Nephron progenitor cell (in vitro differentiated cells): ENCODE data around the gene GRIK4.

Experiments
- DNase-seq: peaks from one replicate; pipeline ENCODE4 v3.0.0; 2021
- H3K27ac Mint-ChIP-seq: 2 replicates; pipeline ENCODE4 v1.8.0; 2021; ENCODE audit warnings: mild to moderate bottlenecking, moderate library complexity, mixed read lengths
- H3K27me3 Mint-ChIP-seq: 2 replicates; pipeline ENCODE4 v1.8.0; 2021; ENCODE audit warnings: mild to moderate bottlenecking, low read depth, mixed read lengths; ENCODE audit not compliant: poor library complexity
- H3K36me3 Mint-ChIP-seq: 2 replicates; pipeline ENCODE4 v1.8.0; 2021; ENCODE audit warnings: low read depth, mixed read lengths
- H3K4me1 Mint-ChIP-seq: 2 replicates; pipeline ENCODE4 v1.8.0; 2021; ENCODE audit warnings: mixed read lengths
- H3K4me3 Mint-ChIP-seq: 2 replicates; pipeline ENCODE4 v1.8.0; 2021; ENCODE audit warnings: mild to moderate bottlenecking, moderate library complexity, mixed read lengths
- H3K9me3 Mint-ChIP-seq: 2 replicates; pipeline ENCODE4 v1.8.0; 2021; ENCODE audit warnings: mild to moderate bottlenecking, moderate library complexity, mixed read lengths
- CTCF ChIP-seq: fragments of 200-600 bp; sonication (generic); IDR thresholded peaks from 2 replicates; pipeline ENCODE4 v1.5.0; 2021; ENCODE audit warnings: antibody characterized with exemption

GRIK4 gene

DNA sequence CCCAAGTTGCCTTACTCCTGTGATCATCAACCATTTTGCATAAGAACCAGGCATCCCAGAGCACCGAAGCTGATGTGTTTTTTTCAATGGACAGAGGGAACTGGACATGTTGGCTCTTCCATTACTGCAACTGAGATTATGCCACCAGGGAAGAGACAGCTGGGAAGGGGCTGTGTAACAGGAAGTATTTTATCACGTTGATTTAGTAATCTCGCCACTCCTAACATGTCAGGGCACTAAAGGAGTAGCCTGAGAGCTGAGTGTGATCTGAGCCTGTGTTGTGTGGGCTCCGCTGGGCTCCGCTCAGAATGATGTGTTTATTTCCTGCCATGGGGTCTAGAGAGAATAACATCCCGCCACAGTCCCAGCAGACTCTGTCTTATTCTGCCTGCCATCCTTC is 165.4 kb downstream of the GRIK4 start:
- H3K27me3 Mint-ChIP-seq: peaks cover 12% of the 10 kb centered on the region
- no peak for DNase-seq
- no peaks in the 10 kb centered on the region for H3K36me3 Mint-ChIP-seq
- no peak overlapping the region for H3K4me3 Mint-ChIP-seq
- H3K9me3 Mint-ChIP-seq: peaks cover 5% of the 10 kb centered on the region
- H3K4me1 Mint-ChIP-seq: peaks cover 40% of the 10 kb centered on the region
- no peak for TF ChIP-seq CTCF
- H3K27ac Mint-ChIP-seq: peak overlapping the region; percentile 93

DNA sequence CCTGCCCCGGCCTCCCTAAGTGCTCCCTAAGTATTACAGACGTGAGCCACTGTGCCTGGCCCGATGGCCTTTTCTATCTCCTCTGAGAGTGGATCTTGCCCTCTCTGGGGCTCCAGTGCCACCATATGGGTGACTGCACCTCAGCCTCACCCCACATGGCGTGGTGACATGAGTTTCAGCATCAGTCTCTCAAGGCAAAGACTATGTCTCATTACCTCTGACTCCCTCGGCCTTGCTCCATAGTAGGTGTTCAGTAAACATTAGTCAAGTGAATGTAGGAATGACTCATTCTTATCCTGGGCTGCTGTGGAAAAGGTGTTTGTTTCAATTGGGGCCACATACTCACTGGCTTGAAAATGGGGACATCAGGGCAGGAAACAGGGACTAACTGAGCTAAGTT is 168.8 kb downstream of the GRIK4 start:
- Mint-ChIP-seq H3K9me3 (no peaks in the 10 kb centered on the region), H3K4me3 (no peak overlapping the region), H3K4me1 (peaks cover 24% of the 10 kb centered on the region), H3K36me3 (no peaks in the 10 kb centered on the region), H3K27me3 (peaks cover 23% of the 10 kb centered on the region), H3K27ac (no peak overlapping the region)
- TF ChIP-seq CTCF: no peak
- no peak for DNase-seq

DNA sequence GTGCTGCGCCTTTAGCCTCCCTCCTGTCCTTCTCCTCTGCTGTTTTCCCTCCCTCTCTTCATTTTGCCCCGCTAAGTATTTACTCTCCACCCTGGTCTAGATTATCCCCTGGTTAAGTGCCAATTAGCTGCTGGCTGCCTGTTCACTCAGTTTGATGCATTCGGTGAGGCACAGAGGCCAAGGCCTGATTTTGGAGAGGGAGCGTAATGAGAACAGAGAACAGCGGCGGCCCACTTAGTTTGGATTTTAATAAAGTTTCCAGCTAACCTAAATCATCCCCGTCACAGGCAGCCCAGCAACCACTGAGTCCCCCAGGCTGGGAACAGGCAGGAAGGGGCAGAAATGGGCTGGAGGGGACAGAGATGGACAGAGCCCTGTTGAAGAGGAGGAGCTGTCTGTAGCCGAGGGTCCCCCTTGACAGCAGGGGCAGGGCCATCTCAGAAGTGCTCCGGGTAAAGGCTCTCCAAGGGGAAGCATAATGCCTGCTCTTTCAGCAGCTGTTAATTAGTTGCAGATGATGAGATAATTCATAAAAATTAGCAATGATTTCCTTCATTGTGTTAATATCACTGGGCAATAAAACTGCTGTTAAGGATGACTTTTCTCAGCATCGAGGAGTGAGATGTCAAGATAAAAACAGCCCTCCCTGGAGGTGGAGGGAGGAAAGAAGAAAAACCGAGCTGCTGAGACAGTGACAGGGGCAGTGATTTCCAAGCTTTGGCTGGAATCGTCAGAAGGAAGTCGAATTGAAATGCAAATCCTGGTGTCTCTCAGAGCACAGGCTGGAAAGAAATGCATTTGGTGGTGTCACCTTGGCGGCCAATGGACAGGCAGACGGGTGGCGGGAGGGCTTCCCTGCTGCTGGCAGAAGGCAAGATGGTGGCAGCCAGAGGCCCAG is 170.1 kb downstream of the GRIK4 start:
- Mint-ChIP-seq H3K27me3 (peaks cover 22% of the 10 kb centered on the region), H3K4me1 (peaks cover 16% of the 10 kb centered on the region), H3K27ac (peak overlapping the region; percentile 43), H3K9me3 (no peaks in the 10 kb centered on the region), H3K4me3 (no peak overlapping the region), H3K36me3 (no peaks in the 10 kb centered on the region)
- no peak for TF ChIP-seq CTCF
- DNase-seq: no peak

GRCh38 chr11:120682332-120682649 is 170.7 kb downstream of the GRIK4 start:
- no peak overlapping the region for H3K4me3 Mint-ChIP-seq
- TF ChIP-seq CTCF: no peak
- H3K36me3 Mint-ChIP-seq: no peaks in the 10 kb centered on the region
- peaks cover 20% of the 10 kb centered on the region for H3K27me3 Mint-ChIP-seq
- no peak overlapping the region for H3K27ac Mint-ChIP-seq
- no peak for DNase-seq
- H3K4me1 Mint-ChIP-seq: peaks cover 10% of the 10 kb centered on the region
- no peaks in the 10 kb centered on the region for H3K9me3 Mint-ChIP-seq

GRCh38 chr11:120682866-120683265 is 171.3 kb downstream of the GRIK4 start:
- no peak overlapping the region for H3K4me3 Mint-ChIP-seq
- H3K27me3 Mint-ChIP-seq: peaks cover 20% of the 10 kb centered on the region
- peak overlapping the region; percentile 12 for H3K27ac Mint-ChIP-seq
- no peak for DNase-seq
- TF ChIP-seq CTCF: no peak
- H3K9me3 Mint-ChIP-seq: no peaks in the 10 kb centered on the region
- peaks cover 8% of the 10 kb centered on the region for H3K4me1 Mint-ChIP-seq
- no peaks in the 10 kb centered on the region for H3K36me3 Mint-ChIP-seq

- no peak for TF ChIP-seq CTCF
- DNase-seq: no peak
- Mint-ChIP-seq H3K27ac (no peak overlapping the region), H3K4me1 (peaks cover 25% of the 10 kb centered on the region), H3K9me3 (no peaks in the 10 kb centered on the region), H3K4me3 (no peak overlapping the region), H3K36me3 (no peaks in the 10 kb centered on the region), H3K27me3 (peaks cover 16% of the 10 kb centered on the region)
Observed at GRCh38 chr11:120686516-120686915, 175.0 kb downstream of the GRIK4 start.
